HepG2 (cell line): ENCODE results near the gene ATG16L1.

Experiments
- NCOA1 ChIP-seq: sonication (generic); formaldehyde crosslinking; IDR thresholded peaks from 2 replicates; pipeline ENCODE4 v1.9.0; 2021; ENCODE audit warnings: missing genetic modification reagents
- ZNF33B ChIP-seq: sonication (generic); formaldehyde crosslinking; IDR thresholded peaks from 2 replicates; pipeline ENCODE4 v1.5.1; 2020; ENCODE audit warnings: mild to moderate bottlenecking, missing genetic modification reagents
- TF ChIP-seq, protein P1 (sequence below): sonication (generic); formaldehyde crosslinking; IDR thresholded peaks from 2 replicates; pipeline ENCODE4 v1.5.0; 2020; ENCODE audit warnings: missing genetic modification reagents, mild to moderate bottlenecking, borderline replicate concordance
- TF ChIP-seq, protein P2 (sequence below): IDR thresholded peaks from 2 replicates; pipeline ENCODE4 v1.6.1; 2012; ENCODE audit warnings: inconsistent platforms

- no peak for TF ChIP-seq NCOA1 (CRISPR knock-in tag)
- TF ChIP-seq ZNF33B (CRISPR knock-in tag) = no peak
- TF ChIP-seq, protein P1, sequence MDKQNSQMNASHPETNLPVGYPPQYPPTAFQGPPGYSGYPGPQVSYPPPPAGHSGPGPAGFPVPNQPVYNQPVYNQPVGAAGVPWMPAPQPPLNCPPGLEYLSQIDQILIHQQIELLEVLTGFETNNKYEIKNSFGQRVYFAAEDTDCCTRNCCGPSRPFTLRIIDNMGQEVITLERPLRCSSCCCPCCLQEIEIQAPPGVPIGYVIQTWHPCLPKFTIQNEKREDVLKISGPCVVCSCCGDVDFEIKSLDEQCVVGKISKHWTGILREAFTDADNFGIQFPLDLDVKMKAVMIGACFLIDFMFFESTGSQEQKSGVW (CRISPR knock-in tag) = no peak
- TF ChIP-seq, protein P2, sequence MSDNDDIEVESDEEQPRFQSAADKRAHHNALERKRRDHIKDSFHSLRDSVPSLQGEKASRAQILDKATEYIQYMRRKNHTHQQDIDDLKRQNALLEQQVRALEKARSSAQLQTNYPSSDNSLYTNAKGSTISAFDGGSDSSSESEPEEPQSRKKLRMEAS = no peak
Measured at GRCh38 chr2:233307565-233307964, 56.1 kb downstream of the ATG16L1 start, which contains the start of gene SAG.
